ENCODE data around the gene RASSF3. TPM values are rescaled to one million over a fixed set of nuclear protein-coding genes. Genes with fewer than 3 reads are reported as not detected.

Gene RASSF3
- total and polyA plus RNA-seq, 2 experiments from 2014 or later, result 4.8 to 23.6 TPM

GRCh38 chr12:64731683-64732082 is 121.4 kb downstream of the RASSF3 start:
- Histone ChIP-seq H3K4me1 (ENCODE audit: low read depth) (peaks cover 5% of the 10 kb centered on the region), H3K4me3 (no peak overlapping the region), H3K36me3 (peaks cover 13% of the 10 kb centered on the region), H3K27me3 (no peaks in the 10 kb centered on the region), H3K27ac (no peak overlapping the region), H3K9me3 (ENCODE audit: low read depth) (no peaks in the 10 kb centered on the region)
- no peak for TF ChIP-seq CTCF (IDR thresholded peaks at IDR 0.05; ENCODE audit: low read depth, low read length)
- DNase-seq (ENCODE audit: low read depth in 1 of 2, low spot score in 1 of 2), result no peak

- Histone ChIP-seq H3K4me1 (ENCODE audit: low read depth) (peaks cover 5% of the 10 kb centered on the region), H3K27me3 (no peaks in the 10 kb centered on the region), H3K27ac (peak overlapping the region; percentile 67), H3K36me3 (peaks cover 20% of the 10 kb centered on the region), H3K9me3 (ENCODE audit: low read depth) (no peaks in the 10 kb centered on the region), H3K4me3 (no peak overlapping the region)
- TF ChIP-seq CTCF (IDR thresholded peaks at IDR 0.05; ENCODE audit: low read depth, low read length), result no peak
- peak in 1 of 2 donors; percentile 12 for DNase-seq (ENCODE audit: low read depth in 1 of 2, low spot score in 1 of 2)
Observed at GRCh38 chr12:64733857-64734256, 123.6 kb downstream of the RASSF3 start.

DNA sequence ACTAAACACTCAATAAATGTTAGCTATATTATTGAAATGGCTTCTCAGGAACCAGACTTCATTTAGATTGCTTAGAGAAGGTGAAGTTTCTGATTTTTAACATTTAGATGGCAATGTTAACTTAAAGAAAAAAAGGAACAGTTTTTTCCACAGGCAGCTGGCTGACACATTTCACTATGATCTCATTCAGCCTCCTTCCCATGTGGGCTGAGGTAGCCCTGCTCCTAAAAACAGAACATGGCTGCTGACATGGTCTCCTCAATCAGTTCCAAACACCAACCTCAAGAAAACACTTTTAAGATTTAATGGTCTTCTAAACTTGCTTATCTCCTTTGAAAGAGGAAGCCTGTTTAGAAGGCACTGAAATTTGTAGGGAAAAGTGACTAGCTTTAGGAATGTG is 125.1 kb downstream of the RASSF3 start:
- Histone ChIP-seq H3K9me3 (ENCODE audit: low read depth) (no peaks in the 10 kb centered on the region), H3K36me3 (peaks cover 31% of the 10 kb centered on the region), H3K27ac (peak overlapping the region; percentile 10), H3K4me3 (no peak overlapping the region), H3K27me3 (no peaks in the 10 kb centered on the region), H3K4me1 (ENCODE audit: low read depth) (peaks cover 2% of the 10 kb centered on the region)
- no peak for DNase-seq (ENCODE audit: low read depth in 1 of 2, low spot score in 1 of 2)
- no peak for TF ChIP-seq CTCF (IDR thresholded peaks at IDR 0.05; ENCODE audit: low read depth, low read length)

DNA sequence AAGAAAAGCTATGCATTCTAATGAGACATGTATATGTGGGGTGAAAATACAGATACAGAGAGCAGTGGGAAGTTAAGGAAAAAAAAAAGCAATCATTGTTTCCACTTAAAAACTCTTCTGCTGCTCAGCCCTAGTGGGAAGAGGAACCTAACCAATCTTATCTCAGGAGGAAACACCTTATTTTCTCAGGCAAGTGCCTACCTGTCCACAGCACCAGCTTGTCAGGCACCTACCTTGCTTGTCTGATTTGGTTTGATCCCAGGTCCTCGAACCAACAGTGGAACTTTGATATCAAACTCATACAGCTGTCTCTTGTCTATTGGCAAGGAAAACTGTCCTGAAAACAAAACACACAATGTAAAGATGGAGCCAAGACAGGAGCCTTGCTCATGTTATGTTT is 126.5 kb downstream of the RASSF3 start:
- Histone ChIP-seq H3K36me3 (peaks cover 33% of the 10 kb centered on the region), H3K27me3 (no peaks in the 10 kb centered on the region), H3K4me3 (no peak overlapping the region), H3K4me1 (ENCODE audit: low read depth) (no peaks in the 10 kb centered on the region), H3K9me3 (ENCODE audit: low read depth) (no peaks in the 10 kb centered on the region), H3K27ac (no peak overlapping the region)
- no peak for TF ChIP-seq CTCF (IDR thresholded peaks at IDR 0.05; ENCODE audit: low read depth, low read length)
- DNase-seq (ENCODE audit: low read depth in 1 of 2, low spot score in 1 of 2), result no peak

GRCh38 chr12:64737539-64737938 is 127.2 kb downstream of the RASSF3 start:
- no peak overlapping the region for H3K27ac ChIP-seq
- H3K36me3 ChIP-seq, result peaks cover 38% of the 10 kb centered on the region
- no peak for TF ChIP-seq CTCF (IDR thresholded peaks at IDR 0.05; ENCODE audit: low read depth, low read length)
- H3K27me3 ChIP-seq, result no peaks in the 10 kb centered on the region
- H3K4me3 ChIP-seq, result no peak overlapping the region
- no peak for DNase-seq (ENCODE audit: low read depth in 1 of 2, low spot score in 1 of 2)
- no peaks in the 10 kb centered on the region for H3K9me3 ChIP-seq (ENCODE audit: low read depth)
- H3K4me1 ChIP-seq (ENCODE audit: low read depth), result no peaks in the 10 kb centered on the region

DNA sequence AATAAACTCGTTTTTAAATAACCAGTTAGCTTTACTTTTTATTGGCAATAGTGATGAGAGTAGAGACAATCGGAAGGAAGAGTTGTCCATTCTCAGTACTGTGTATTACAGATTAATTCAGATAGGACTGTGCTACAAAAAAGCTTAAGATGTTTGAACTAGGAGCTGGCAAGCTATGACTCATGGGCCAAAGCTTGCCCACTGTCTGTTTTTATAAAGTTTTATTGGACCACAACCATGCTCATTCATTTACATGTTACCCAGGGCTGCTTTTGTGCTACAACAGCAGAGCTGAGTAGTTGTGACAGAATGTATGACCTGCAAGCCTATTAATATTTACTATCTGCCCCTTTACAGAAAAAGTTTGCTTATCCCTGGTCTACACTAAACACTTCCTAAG is 129.5 kb downstream of the RASSF3 start:
- H3K27ac ChIP-seq, result no peak overlapping the region
- no peak for DNase-seq (ENCODE audit: low read depth in 1 of 2, low spot score in 1 of 2)
- no peaks in the 10 kb centered on the region for H3K4me1 ChIP-seq (ENCODE audit: low read depth)
- H3K27me3 ChIP-seq, result no peaks in the 10 kb centered on the region
- H3K4me3 ChIP-seq, result no peak overlapping the region
- H3K36me3 ChIP-seq, result peaks cover 54% of the 10 kb centered on the region
- TF ChIP-seq CTCF (IDR thresholded peaks at IDR 0.05; ENCODE audit: low read depth, low read length), result no peak
- H3K9me3 ChIP-seq (ENCODE audit: low read depth), result no peaks in the 10 kb centered on the region
